A673 (cell line): ENCODE results near the gene CIAPIN1.

ENCODE experiments used
- EZH2 ChIP-seq: fragments of 200-600 bp; sonication (generic); IDR thresholded peaks from 2 replicates; pipeline ENCODE4 v1.6.1; 2017; ENCODE audit warnings: borderline replicate concordance, low read depth, mild to moderate bottlenecking, mixed read lengths, antibody characterized with exemption, low read length; ENCODE audit not compliant: poor library complexity, severe bottlenecking
- TF ChIP-seq, protein P1 (sequence below): fragments of 300-800, 200-600 bp; sonication (generic); conservative IDR thresholded peaks from 2 replicates; pipeline ENCODE4 v1.5.1; 2017; ENCODE audit warnings: low read depth, mild to moderate bottlenecking, antibody characterized with exemption, low read length, moderate library complexity, mixed read lengths

DNA sequence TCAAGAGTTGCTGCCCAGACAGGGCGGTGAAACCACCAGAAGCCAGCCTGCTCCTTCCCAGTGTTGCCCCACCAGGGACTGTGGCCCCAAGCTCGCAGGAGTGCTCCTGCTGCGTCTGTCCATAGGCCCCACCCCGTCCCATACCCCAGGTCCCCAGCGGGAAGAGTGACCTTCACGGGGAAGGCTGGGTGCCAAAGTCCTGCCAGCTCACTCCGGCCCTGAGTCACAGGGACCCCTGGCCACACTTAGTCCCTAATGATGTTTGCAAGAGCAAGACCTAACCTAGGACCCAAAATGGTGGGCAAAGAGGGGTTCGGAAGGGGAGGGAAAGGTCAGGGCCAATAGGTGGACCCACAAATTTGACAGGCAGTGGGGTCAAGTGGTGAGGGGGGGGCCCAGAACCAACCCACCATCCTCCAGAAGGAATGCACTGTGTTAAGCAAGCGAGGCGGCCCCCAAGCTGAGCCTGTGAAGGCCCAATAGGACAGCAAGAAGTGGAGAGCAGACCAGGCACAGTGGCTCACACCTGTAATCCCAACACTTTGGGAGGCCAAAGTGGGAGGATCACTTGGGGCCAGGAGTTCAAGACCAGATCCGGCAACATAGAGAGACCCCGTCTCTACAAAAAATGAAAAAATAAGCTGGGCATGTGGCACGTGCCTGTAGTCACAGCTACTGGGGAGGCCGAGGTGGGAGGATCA lies 35.8 kb upstream of the CIAPIN1 start:
- TF ChIP-seq, protein P1, sequence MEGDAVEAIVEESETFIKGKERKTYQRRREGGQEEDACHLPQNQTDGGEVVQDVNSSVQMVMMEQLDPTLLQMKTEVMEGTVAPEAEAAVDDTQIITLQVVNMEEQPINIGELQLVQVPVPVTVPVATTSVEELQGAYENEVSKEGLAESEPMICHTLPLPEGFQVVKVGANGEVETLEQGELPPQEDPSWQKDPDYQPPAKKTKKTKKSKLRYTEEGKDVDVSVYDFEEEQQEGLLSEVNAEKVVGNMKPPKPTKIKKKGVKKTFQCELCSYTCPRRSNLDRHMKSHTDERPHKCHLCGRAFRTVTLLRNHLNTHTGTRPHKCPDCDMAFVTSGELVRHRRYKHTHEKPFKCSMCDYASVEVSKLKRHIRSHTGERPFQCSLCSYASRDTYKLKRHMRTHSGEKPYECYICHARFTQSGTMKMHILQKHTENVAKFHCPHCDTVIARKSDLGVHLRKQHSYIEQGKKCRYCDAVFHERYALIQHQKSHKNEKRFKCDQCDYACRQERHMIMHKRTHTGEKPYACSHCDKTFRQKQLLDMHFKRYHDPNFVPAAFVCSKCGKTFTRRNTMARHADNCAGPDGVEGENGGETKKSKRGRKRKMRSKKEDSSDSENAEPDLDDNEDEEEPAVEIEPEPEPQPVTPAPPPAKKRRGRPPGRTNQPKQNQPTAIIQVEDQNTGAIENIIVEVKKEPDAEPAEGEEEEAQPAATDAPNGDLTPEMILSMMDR, result no peak
- no peak for TF ChIP-seq EZH2
